Activated CD8-positive, alpha-beta T cell treated with anti-CD3 and anti-CD28 coated beads for 36 hours (primary cell): ENCODE data around the gene DSN1. TPM values are rescaled to one million over a fixed set of nuclear protein-coding genes. Genes with fewer than 3 reads are reported as not detected.

Source experiments
- ATAC-seq: fragments of 200-7000 bp; cut with Tn5 transposase; one replicate; pipeline ENCODE4 v1.10.0; 2021; ENCODE audit warnings: mild to moderate bottlenecking, moderate library complexity
- CTCF ChIA-PET: fragments of 350-600 bp; sonication (Branson Sonifier 250); formaldehyde crosslinking; loops from one replicate; lab custom pipeline; 2021; ENCODE audit warnings: antibody characterized with exemption; lab: Charles Lee
- POLR2A ChIA-PET: fragments of 350-600 bp; sonication (Branson Sonifier 250); formaldehyde crosslinking; loops from one replicate; lab custom pipeline; 2021; ENCODE audit warnings: antibody characterized with exemption; lab: Charles Lee
- DNase-seq: peaks from one replicate; pipeline ENCODE4 v3.0.0-alpha.2; 2020
- H3K27ac Mint-ChIP-seq: one replicate; pipeline ENCODE4 v1.8.0; 2021; ENCODE audit warnings: mild to moderate bottlenecking, mixed read lengths
- H3K27me3 Mint-ChIP-seq: one replicate; pipeline ENCODE4 v1.8.0; 2021; ENCODE audit warnings: mixed read lengths
- H3K36me3 Mint-ChIP-seq: one replicate; pipeline ENCODE4 v1.8.0; 2021; ENCODE audit warnings: low read depth, mixed read lengths
- H3K4me1 Mint-ChIP-seq: one replicate; pipeline ENCODE4 v1.8.0; 2021; ENCODE audit warnings: low read depth, mixed read lengths
- H3K4me3 Mint-ChIP-seq: one replicate; pipeline ENCODE4 v1.8.0; 2021; ENCODE audit warnings: mild to moderate bottlenecking, moderate library complexity, mixed read lengths
- H3K9me3 Mint-ChIP-seq: one replicate; pipeline ENCODE4 v1.8.0; 2021; ENCODE audit warnings: mixed read lengths
- CTCF ChIP-seq: fragments of 200-600 bp; IDR thresholded peaks from one replicate; pipeline ENCODE4 v1.8.0; 2022; ENCODE audit warnings: antibody characterized with exemption, mild to moderate bottlenecking
- intact Hi-C: fragments of 100-400 bp; cut with micrococcal nuclease; formaldehyde crosslinking; loops from one replicate; pipeline ENCODE4 v1.10.0; 2022
- total RNA-seq, 2 experiments: library from RNA; stranded (reverse); gene quantifications; one replicate each; pipeline ENCODE4 v1.2.3, GENCODE V29; 2021

DSN1 gene
- total RNA-seq, 2 experiments from 2014 or later, result 21.6 to 23.9 TPM

- no peak for TF ChIP-seq CTCF
- H3K27ac Mint-ChIP-seq, result no peak overlapping the region
- no peaks in the 10 kb centered on the region for H3K27me3 Mint-ChIP-seq
- ChIA-PET POLR2A (interaction anchor here (1.1 to 2.4 kb wide), 5 partner anchors 8 to 139 kb away, joined by 3 to 7 read pairs (median 4); partner anchors contain the start of gene RAB5IF), CTCF (interaction anchor here (0.9 to 2.9 kb wide), 10 partner anchors 9 to 259 kb away, joined by 3 to 18 read pairs (median 4); partner anchors contain the start of genes DSN1, RAB5IF and SLA2)
- intact Hi-C loops, result no loop called here
- no peak for ATAC-seq
- DNase-seq, result no peak
- no peaks in the 10 kb centered on the region for H3K9me3 Mint-ChIP-seq
- no peaks in the 10 kb centered on the region for H3K36me3 Mint-ChIP-seq
- peaks cover 16% of the 10 kb centered on the region for H3K4me1 Mint-ChIP-seq
- H3K4me3 Mint-ChIP-seq, result peak overlapping the region; percentile 83
Observed at GRCh38 chr20:36744764-36745191, 28.8 kb downstream of the DSN1 start.

GRCh38 chr20:36744243-36744642 lies 29.3 kb downstream of the DSN1 start:
- intact Hi-C loops, result no loop called here
- DNase-seq (no peak), ATAC-seq (no peak)
- peak overlapping the region; percentile 45 for H3K4me3 Mint-ChIP-seq
- no peak overlapping the region for H3K27ac Mint-ChIP-seq
- POLR2A ChIA-PET, result interaction anchor here (0.9 to 2.4 kb wide), 5 partner anchors 8 to 139 kb away, joined by 3 to 7 read pairs (median 4); partner anchors contain the start of gene RAB5IF
- no peaks in the 10 kb centered on the region for H3K9me3 Mint-ChIP-seq
- H3K27me3 Mint-ChIP-seq, result no peaks in the 10 kb centered on the region
- H3K36me3 Mint-ChIP-seq, result no peaks in the 10 kb centered on the region
- CTCF ChIA-PET, result interaction anchor here (0.9 to 2.9 kb wide), 11 partner anchors 8 to 258 kb away, joined by 3 to 18 read pairs (median 4); partner anchors contain the start of genes DSN1, RAB5IF and SLA2
- H3K4me1 Mint-ChIP-seq, result peaks cover 16% of the 10 kb centered on the region
- TF ChIP-seq CTCF, result no peak

GRCh38 chr20:36742558-36742957 lies 31.0 kb downstream of the DSN1 start:
- Mint-ChIP-seq H3K9me3 (no peaks in the 10 kb centered on the region), H3K36me3 (no peaks in the 10 kb centered on the region), H3K4me3 (no peak overlapping the region), H3K27ac (no peak overlapping the region), H3K4me1 (peaks cover 16% of the 10 kb centered on the region), H3K27me3 (no peaks in the 10 kb centered on the region)
- intact Hi-C loops, result no loop called here
- POLR2A ChIA-PET, result no interaction called here
- DNase-seq (no peak), ATAC-seq (no peak)
- CTCF ChIA-PET, result interaction anchor here (1.6 to 2.9 kb wide), 3 partner anchors 13 to 32 kb away, joined by 5 to 18 read pairs (median 10); partner anchors contain the start of gene DSN1
- no peak for TF ChIP-seq CTCF

DNA sequence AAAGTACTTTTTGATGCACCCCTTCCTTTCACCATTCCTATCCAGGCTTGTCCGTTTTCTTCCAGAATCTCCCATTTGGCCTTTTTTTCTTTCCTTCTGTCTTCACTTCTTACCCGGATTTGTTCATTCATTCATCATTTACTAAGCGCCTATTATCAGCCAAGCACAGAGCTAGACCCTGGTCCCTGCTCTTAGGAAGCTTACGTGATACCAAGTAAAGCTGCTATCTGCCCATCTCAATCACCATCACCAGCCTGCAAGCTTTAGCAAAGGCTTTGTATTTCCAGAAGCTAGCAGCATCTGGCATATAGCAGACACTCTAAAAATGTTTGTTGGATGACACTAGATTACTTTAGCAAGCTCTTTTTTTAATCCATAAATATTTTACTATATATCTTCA lies 32.5 kb downstream of the DSN1 start:
- intact Hi-C loops, result no loop called here
- H3K36me3 Mint-ChIP-seq, result no peaks in the 10 kb centered on the region
- peaks cover 16% of the 10 kb centered on the region for H3K4me1 Mint-ChIP-seq
- CTCF ChIA-PET, result interaction anchor here (1.1 to 1.9 kb wide), 5 partner anchors 11 to 128 kb away, joined by 3 to 10 read pairs (median 5); partner anchors contain the start of gene DSN1
- H3K27ac Mint-ChIP-seq, result no peak overlapping the region
- no peak overlapping the region for H3K4me3 Mint-ChIP-seq
- H3K27me3 Mint-ChIP-seq, result no peaks in the 10 kb centered on the region
- no peaks in the 10 kb centered on the region for H3K9me3 Mint-ChIP-seq
- DNase-seq (no peak), ATAC-seq (no peak)
- POLR2A ChIA-PET, result interaction anchor here (0.6 to 1.0 kb wide), 3 partner anchors 11 to 180 kb away, joined by 3 to 5 read pairs (median 4); no protein-coding TSS in a partner anchor
- no peak for TF ChIP-seq CTCF

DNA sequence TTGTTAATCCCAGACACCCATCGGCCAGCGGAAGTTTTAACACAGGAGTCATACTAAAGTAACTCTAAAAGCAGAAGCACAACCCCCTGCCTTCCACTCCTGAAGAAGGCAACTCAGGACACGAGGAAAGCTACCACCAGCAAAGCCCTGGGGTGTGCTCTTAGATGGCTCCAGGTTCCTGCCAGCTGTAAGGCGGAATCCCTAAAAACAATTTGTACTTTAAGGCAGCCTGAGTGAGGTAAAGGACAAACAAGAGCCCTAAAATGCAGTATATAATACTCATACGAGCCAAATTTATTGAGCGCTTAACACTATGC lies 36.4 kb downstream of the DSN1 start:
- POLR2A ChIA-PET, result interaction anchor here (0.8 kb wide), 1 partner anchor 8 kb away, joined by 3 read pairs; no protein-coding TSS in a partner anchor

More for the DNA sequence above, 36.4 kb downstream of the DSN1 start:
- H3K4me1 Mint-ChIP-seq, result peaks cover 32% of the 10 kb centered on the region
- CTCF ChIA-PET, result interaction anchor here (1.0 to 2.2 kb wide), 4 partner anchors 17 to 338 kb away, joined by 3 to 8 read pairs (median 4); partner anchors contain the start of gene DSN1
- H3K4me3 Mint-ChIP-seq, result no peak overlapping the region
- H3K9me3 Mint-ChIP-seq, result no peaks in the 10 kb centered on the region
- H3K27me3 Mint-ChIP-seq, result no peaks in the 10 kb centered on the region
- H3K36me3 Mint-ChIP-seq, result no peaks in the 10 kb centered on the region
- ATAC-seq (no peak), DNase-seq (no peak)
- intact Hi-C loops, result no loop called here
- no peak for TF ChIP-seq CTCF
- H3K27ac Mint-ChIP-seq, result no peak overlapping the region
